Ramos (cell line): ENCODE results near the gene CYP27A1.

ENCODE experiments used
- in situ Hi-C: fragments of 300-500 bp; cut with MboI; formaldehyde crosslinking; loops from one replicate; pipeline ENCODE4 v1.14.3; 2022; ENCODE audit warnings: low sequenced_read_pairs; ENCODE audit not compliant: unreplicated experiment

The CYP27A1 gene

DNA sequence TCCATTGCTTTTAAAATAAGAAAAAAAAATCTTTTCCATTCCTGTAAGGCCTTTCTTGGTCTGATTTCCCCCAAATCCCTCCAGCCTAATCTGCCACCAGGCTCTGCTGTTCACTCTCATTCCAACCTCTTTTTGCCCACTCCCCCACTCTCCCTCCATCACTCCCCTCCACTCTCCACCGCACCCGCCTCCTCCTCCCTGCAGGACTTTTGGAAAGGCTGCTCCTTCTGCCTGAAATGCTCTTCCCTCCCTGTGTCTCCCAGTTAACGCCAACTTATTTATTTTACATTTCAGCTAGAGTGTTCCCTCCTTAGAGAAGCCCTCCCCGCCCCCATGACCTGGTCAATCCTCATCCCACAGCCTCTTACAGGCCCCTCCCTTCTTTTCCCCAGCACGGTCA, 72.9 kb downstream of the CYP27A1 start:
- in situ Hi-C loops: loop anchor here (10.0 kb wide), 1 partner anchor 50 kb away; no protein-coding TSS in a partner anchor

- in situ Hi-C loops: loop anchor here (10.0 kb wide), 1 partner anchor 49 kb away; no protein-coding TSS in a partner anchor
These were observed 73.6 kb downstream of the CYP27A1 start for GRCh38 chr2:218855305-218856166.

DNA sequence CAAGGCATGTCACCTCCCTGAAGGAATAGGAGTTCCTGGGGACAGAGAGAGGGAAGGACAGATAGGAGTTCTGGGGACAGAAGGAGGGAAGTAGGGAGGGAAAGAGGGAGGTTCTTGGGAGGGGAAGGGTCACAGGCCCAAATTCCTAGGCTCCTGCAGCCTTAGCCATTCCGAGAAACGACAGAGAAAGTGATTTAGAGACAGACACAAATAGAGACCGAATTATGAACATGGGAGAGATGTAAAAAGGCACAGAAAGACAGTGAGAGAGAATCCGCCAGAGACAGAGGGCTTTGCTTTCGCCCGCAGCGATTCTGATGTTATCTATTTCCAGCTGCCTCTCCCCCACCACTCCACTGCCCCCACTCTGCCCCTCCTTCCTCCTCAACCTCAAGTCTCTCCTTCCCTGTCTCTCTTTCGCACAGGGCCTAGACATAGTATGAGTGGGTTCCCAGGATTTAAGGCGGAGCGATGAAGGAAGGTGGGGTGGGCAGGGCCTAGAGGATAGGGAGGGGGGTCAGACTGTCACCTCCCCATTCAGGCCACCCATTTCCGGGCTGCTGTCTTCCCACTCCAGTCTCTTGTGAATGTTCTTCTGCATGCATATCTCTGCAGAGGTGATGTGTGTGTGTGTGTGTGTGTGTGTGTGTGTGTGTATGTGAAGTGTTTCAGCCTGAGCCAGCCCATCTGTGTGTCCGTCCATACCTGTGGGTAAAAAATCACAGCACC, 74.4 kb downstream of the CYP27A1 start:
- in situ Hi-C loops: loop anchor here (10.0 kb wide), 1 partner anchor 48 kb away; no protein-coding TSS in a partner anchor

DNA sequence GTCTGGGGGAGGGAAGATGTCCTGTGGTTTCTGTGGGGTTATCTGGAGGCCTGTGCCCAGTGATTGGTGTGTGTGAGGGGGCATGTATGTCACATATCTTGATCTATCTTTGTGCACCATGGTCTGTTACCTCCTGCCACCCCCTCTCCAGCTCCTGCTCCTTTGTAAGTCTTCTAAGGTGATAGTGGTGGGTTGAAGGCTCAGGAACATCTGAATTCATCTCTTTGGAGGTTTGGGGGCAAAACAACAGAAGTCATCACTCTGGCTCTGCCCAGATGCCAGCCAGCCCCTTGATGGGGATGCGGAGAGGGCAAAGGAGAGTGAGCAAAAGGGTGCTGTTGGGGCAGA, 74.9 kb downstream of the CYP27A1 start:
- in situ Hi-C loops: loop anchor here (10.0 kb wide), 1 partner anchor 48 kb away; no protein-coding TSS in a partner anchor

GRCh38 chr2:218857371-218858137, 75.6 kb downstream of the CYP27A1 start:
- in situ Hi-C loops: loop anchor here (10.0 kb wide), 1 partner anchor 47 kb away; no protein-coding TSS in a partner anchor

DNA sequence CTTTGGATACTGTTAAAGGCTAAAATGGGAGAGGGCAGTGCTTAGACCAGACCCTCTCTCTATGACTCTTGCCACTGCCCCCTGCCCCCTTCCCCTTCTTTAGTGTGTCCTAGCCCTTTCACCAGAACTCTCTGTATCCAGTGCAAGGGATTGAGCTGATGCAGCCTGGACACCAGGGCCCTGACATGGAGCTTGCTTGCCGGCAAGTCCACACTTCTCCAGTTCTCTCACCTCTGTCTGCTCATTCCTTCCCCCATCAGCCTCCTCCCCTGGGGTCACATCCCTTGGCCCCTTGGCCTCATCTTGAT, 76.1 kb downstream of the CYP27A1 start:
- in situ Hi-C loops: loop anchor here (10.0 kb wide), 1 partner anchor 47 kb away; no protein-coding TSS in a partner anchor

DNA sequence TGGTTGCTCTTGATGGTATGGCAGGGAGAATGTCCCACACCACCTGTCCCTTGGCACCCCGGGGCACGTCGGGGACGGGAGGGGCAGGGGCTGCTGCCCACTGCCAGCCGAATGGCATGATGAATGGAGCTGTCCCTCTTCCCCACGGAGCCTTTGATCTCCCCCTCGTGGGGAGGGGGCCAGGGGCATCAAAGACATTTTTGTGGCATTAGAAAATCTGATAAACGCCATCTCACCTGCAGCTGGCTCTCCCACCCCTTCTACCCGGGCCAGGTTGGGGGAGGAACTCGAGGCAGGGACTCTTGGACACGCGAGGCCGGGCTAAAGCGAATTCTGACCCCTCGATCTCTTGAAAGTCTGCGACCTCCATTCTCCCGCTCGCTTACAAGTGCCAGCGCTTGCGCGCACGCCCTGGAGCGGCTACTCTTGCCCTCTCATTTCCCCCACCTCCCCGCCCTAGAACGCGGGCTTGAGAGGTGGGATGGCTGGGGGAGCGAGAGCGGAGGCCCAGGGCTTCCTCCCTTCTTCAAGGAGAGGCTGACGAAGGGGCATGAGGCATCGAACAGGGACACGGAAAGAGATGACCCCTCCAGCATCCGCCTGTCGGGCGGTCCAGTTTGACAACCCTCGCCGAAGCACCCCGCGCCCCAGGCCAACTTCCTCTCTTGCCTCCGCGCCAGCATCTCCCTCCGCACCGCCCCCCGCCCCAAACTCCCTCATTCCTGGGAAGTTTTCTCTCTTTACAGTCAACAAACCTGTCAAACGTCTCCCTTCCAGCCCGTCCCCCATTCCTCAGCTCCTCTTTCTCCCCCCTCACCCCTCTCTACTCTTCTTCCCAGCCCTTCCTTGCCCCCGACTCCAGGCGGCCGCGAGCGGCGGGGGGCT, 77.0 kb downstream of the CYP27A1 start:
- in situ Hi-C loops: loop anchor here (10.0 kb wide), 1 partner anchor 46 kb away; no protein-coding TSS in a partner anchor

GRCh38 chr2:218859556-218859987, 77.6 kb downstream of the CYP27A1 start, which contains the start of gene WNT6:
Gene WNT6, plus strand, starts transcription at chr2:218859805. Its CDS starts 233 bp downstream, at chr2:218860038.
- in situ Hi-C loops: loop anchor here (10.0 kb wide), 1 partner anchor 45 kb away; no protein-coding TSS in a partner anchor

DNA sequence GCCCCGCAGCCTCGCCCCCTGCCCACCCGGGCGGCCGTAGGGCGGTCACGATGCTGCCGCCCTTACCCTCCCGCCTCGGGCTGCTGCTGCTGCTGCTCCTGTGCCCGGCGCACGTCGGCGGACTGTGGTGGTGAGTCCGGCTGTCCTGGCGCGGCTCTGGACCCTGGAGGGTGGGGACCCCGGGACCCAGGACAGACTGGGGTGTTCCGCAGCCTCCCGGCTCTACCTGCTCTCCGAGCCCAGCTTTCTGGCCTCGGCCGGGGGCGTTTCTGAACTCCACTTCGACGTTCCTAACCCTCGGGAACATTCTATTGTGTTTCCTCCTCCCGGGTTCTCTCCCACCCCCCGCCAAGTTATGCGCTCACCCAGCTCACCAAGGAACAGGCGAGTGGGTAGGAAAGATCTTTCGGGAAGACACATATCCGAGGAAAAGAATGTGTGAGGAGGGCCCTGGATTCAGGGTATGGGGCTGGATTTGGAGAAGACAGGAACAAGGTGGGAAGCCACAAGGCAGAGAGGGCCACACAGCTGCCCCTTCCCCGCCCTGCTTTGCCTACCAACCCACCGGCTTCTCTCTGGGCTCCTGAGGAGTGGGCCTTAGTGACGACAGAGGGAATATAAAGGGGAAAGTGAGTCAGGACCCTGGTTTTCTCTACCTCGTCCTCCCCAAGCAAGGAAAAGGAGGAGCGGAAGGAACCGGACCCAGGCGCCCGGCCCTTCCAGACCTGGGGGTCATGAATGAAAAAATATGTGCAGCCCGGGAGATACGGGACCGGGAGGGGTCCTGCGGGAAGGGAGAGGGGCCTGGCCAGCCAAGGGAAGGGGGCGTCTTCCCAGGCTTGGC, 78.3 kb downstream of the CYP27A1 start:
- in situ Hi-C loops: loop anchor here (10.0 kb wide), 1 partner anchor 45 kb away; no protein-coding TSS in a partner anchor

DNA sequence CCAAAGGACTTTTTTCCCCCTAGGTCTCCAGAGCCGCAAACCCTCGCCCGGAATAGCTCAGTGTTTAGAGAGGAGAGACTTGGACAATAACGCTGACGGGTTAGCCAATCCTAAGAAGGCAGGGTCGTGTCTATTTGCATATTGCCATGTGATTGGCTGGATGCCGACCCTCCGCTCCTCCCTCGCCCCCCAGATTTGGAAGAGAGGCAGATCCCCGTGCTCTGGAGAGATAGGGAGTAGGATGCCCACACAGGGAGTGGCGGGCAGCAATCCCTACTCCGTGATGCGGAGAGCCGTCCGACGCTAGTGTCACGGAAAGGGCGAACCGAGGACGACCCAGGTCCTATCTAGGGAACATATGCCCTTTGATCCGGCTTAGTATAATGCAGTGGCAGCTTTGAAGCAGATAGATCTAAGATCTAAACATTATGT, 79.0 kb downstream of the CYP27A1 start:
- in situ Hi-C loops: no loop called here

GRCh38 chr2:218861645-218862318, 79.8 kb downstream of the CYP27A1 start:
- in situ Hi-C loops: no loop called here

GRCh38 chr2:218863021-218863520, 81.1 kb downstream of the CYP27A1 start:
- in situ Hi-C loops: no loop called here
